ENCODE data around the gene PRKCH. TPM values are rescaled to one million over a fixed set of nuclear protein-coding genes. Genes with fewer than 3 reads are reported as not detected.

Gene PRKCH
- total RNA-seq, 3 donors from 2014 or later, result 27.0 to 41.3 (median 34.0) TPM

DNA sequence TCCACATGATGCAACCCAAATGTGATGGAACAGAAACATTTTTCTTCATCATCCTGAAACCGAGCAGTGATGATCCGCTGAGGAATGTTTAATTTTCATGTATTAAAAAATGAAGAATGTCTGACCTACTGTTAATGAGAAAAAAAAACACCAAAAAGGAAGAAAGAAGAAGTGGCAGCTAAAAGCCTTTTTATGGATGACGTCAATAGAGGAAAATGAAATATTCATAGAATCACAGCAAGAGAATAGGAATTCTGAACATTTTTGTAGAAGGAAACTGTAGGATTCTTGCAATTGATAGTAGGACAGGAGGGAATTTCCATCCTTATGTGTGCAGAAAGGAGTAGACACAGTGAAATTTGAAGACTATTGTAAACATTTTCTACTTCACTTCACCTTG lies 112.9 kb downstream of the PRKCH start:
- Histone ChIP-seq H3K4me1 (peaks cover 0 to under 1% of the 10 kb centered on the region in 2 donors), H3K4me3 (no peak overlapping the region), H3K27ac (no peak overlapping the region), H3K9me3 (no peaks in the 10 kb centered on the region), H3K27me3 (no peaks in the 10 kb centered on the region), H3K36me3 (no peaks in the 10 kb centered on the region)
- intact Hi-C loops (cut with DNase I; ENCODE audit: low total_unique reads), result no loop called here
- no peak for DNase-seq (ENCODE audit: low spot score in 2 of 2)
- TF ChIP-seq POLR2AphosphoS5 (IDR thresholded peaks at IDR 0.05), result no peak
- TF ChIP-seq POLR2A (IDR thresholded peaks at IDR 0.05), result no peak
- TF ChIP-seq, protein P1, sequence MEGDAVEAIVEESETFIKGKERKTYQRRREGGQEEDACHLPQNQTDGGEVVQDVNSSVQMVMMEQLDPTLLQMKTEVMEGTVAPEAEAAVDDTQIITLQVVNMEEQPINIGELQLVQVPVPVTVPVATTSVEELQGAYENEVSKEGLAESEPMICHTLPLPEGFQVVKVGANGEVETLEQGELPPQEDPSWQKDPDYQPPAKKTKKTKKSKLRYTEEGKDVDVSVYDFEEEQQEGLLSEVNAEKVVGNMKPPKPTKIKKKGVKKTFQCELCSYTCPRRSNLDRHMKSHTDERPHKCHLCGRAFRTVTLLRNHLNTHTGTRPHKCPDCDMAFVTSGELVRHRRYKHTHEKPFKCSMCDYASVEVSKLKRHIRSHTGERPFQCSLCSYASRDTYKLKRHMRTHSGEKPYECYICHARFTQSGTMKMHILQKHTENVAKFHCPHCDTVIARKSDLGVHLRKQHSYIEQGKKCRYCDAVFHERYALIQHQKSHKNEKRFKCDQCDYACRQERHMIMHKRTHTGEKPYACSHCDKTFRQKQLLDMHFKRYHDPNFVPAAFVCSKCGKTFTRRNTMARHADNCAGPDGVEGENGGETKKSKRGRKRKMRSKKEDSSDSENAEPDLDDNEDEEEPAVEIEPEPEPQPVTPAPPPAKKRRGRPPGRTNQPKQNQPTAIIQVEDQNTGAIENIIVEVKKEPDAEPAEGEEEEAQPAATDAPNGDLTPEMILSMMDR (IDR thresholded peaks at IDR 0.05), result no peak

DNA sequence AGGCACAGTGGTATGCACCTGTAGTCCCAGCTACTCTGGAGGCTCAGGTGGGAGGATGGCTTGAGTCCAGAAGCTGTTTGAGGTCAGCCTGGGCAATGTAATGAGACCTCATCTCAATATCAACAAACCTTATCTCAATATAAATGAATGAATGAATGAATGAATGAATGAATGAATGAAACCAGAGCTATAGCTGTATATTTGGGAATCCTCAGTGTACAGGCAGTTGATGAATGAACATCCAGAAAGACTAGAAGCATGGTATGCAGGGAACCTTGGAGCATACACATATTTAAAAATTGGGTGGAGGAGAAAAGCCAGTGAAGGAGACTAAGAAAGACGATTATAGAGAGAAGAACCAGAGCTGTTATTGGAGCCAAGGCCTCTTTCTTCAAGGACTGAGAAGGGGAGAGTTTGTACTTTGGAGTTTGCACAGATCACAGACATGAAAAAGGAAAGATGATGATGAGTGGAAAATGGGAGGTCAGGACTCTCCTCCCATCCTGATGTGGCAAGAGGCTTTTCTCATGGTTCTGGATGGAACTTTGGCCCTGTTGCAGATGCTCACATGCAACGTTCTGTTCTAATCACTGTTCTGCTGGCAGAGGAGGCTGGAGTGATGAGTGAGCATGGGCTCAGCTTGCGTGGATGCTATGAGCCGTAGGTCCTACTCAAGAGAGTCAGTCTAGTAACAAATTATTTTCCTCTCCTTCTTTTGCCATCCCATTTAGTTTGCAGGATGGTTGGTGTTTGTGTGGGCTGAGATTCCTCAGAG lies 114.4 kb downstream of the PRKCH start:
- Histone ChIP-seq H3K9me3 (no peaks in the 10 kb centered on the region), H3K4me1 (peaks cover 0 to 4% of the 10 kb centered on the region in 2 donors)
- TF ChIP-seq POLR2A (IDR thresholded peaks at IDR 0.05) (no peak), POLR2AphosphoS5 (IDR thresholded peaks at IDR 0.05) (no peak)
- TF ChIP-seq, protein P1 (IDR thresholded peaks at IDR 0.05), result no peak

DNA sequence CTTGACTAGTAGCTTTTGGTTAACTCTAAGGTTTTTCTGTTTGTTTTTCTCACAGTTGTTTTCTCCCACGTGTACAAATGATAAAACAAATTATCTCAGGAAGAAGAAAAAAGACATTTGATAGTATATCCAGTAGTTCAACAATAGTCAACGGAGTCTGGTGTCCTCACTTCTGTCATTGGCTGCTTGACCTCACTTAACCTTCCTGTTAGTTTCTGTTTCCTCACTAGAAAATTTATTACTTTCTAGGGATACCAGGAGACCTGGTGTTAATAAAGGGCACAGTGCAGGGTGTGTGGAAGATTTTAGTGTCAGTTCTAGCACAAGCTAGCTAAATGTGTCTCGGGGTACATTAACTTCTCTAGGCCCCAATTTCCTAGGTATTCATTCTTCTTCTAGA lies 116.0 kb downstream of the PRKCH start:
- TF ChIP-seq POLR2AphosphoS5 (IDR thresholded peaks at IDR 0.05), result no peak
- TF ChIP-seq, protein P1 (IDR thresholded peaks at IDR 0.05), result no peak
- TF ChIP-seq POLR2A (IDR thresholded peaks at IDR 0.05), result no peak
- Histone ChIP-seq H3K9me3 (no peaks in the 10 kb centered on the region), H3K4me1 (peaks cover 0 to 4% of the 10 kb centered on the region in 2 donors), H3K27ac (peak overlapping the region in 1 of 2 donors; percentile 76), H3K36me3 (no peaks in the 10 kb centered on the region), H3K4me3 (no peak overlapping the region), H3K27me3 (no peaks in the 10 kb centered on the region)
- no peak for DNase-seq (ENCODE audit: low spot score in 2 of 2)
- intact Hi-C loops (cut with DNase I; ENCODE audit: low total_unique reads), result no loop called here

More for the DNA sequence above, 114.4 kb downstream of the PRKCH start:
- Histone ChIP-seq H3K27me3 (no peaks in the 10 kb centered on the region), H3K36me3 (no peaks in the 10 kb centered on the region), H3K27ac (no peak overlapping the region), H3K4me3 (no peak overlapping the region)
- intact Hi-C loops (cut with DNase I; ENCODE audit: low total_unique reads), result no loop called here
- DNase-seq (ENCODE audit: low spot score in 2 of 2), result no peak

DNA sequence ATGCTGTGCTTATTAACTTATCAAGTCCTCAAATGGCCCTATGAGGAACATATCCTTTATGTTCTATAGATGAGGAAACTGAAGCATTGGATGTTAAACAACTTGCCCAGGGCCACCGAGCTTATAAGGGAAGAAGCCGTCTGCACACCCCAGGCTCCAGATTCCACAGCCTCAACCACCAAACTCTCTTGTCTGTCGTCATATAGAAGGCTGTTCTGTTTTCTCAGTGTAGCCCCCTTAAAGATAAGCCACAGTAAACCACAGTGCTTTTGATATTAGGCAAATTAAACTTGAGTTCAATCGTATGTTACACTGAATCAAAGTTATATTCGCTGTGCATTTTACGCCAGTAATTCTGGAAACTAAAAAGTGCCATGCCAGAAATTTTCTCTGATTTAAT lies 116.7 kb downstream of the PRKCH start:
- no peak for DNase-seq (ENCODE audit: low spot score in 2 of 2)

DNA sequence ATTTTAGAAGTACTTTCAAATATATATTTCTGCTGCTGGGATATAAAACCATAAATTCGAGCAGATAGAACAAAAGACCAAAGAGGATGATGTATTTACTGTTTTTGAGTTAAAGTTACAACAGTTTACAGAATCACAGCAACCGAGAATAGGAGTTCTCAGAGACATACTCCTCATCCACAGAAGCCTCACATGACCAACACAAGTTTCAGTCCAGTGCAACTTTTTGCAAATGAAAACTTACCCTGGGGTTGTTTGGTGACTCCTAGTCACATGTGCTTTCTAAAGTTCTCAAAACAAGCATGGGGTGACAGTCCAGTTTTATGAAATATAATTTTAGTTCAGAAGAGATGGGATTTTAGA lies 117.1 kb downstream of the PRKCH start:
- no peaks in the 10 kb centered on the region for H3K9me3 ChIP-seq
- TF ChIP-seq POLR2A (IDR thresholded peaks at IDR 0.05) (no peak), POLR2AphosphoS5 (IDR thresholded peaks at IDR 0.05) (no peak)
- TF ChIP-seq, protein P1 (IDR thresholded peaks at IDR 0.05), result no peak
- H3K4me1 ChIP-seq, result peaks cover 0 to 4% of the 10 kb centered on the region in 2 donors
- no peaks in the 10 kb centered on the region for H3K27me3 ChIP-seq
- peak overlapping the region; percentile 70 to 76 for H3K27ac ChIP-seq
- no peaks in the 10 kb centered on the region for H3K36me3 ChIP-seq
- DNase-seq (ENCODE audit: low spot score in 2 of 2), result no peak
- intact Hi-C loops (cut with DNase I; ENCODE audit: low total_unique reads), result no loop called here
- peak overlapping the region in 1 of 3 donors; percentile 37 for H3K4me3 ChIP-seq

More for the DNA sequence above, 116.7 kb downstream of the PRKCH start:
- Histone ChIP-seq H3K36me3 (no peaks in the 10 kb centered on the region), H3K9me3 (no peaks in the 10 kb centered on the region), H3K4me3 (no peak overlapping the region), H3K4me1 (peaks cover 0 to 4% of the 10 kb centered on the region in 2 donors), H3K27me3 (no peaks in the 10 kb centered on the region), H3K27ac (peak overlapping the region; percentile 70 to 76)
- no peak for TF ChIP-seq POLR2A (IDR thresholded peaks at IDR 0.05)
- TF ChIP-seq, protein P1 (IDR thresholded peaks at IDR 0.05), result no peak
- no peak for TF ChIP-seq POLR2AphosphoS5 (IDR thresholded peaks at IDR 0.05)
- intact Hi-C loops (cut with DNase I; ENCODE audit: low total_unique reads), result no loop called here

Measured in breast epithelium (tissue), 4 donors.